SK-N-MC (cell line): ENCODE data around the gene ZC3H12A.

Source experiments
- DNase-seq: peaks from one replicate; pipeline ENCODE4 v3.0.0-alpha.2; 2011; ENCODE audit warnings: low read depth, low spot score
- H3K27ac ChIP-seq: fragments of 200-600 bp; sonication (generic); 2 replicates; pipeline ENCODE4 v1.5.1; 2016; ENCODE audit warnings: mixed run types
- H3K36me3 ChIP-seq: fragments of 200-600 bp; sonication (generic); 2 replicates; pipeline ENCODE4 v1.6.1; 2017; ENCODE audit warnings: antibody characterized with exemption, low read length, mixed read lengths; ENCODE audit not compliant: insufficient read depth
- H3K4me3 ChIP-seq: fragments of 200-600 bp; sonication (generic); 2 replicates; pipeline ENCODE4 v1.5.1; 2016
- H3K9ac ChIP-seq: fragments of 200-600 bp; sonication (generic); 2 replicates; pipeline ENCODE4 v1.8.0; 2017; ENCODE audit warnings: mixed run types, mixed read lengths; ENCODE audit not compliant: insufficient read length
- H3K9me3 ChIP-seq: fragments of 200-600 bp; sonication (generic); 2 replicates; pipeline ENCODE4 v1.6.1; 2017; ENCODE audit warnings: low read depth, mild to moderate bottlenecking, antibody characterized with exemption, low read length, moderate library complexity, mixed read lengths
- EZH2 ChIP-seq: fragments of 200-600 bp; sonication (generic); IDR thresholded peaks from one replicate; pipeline ENCODE4 v1.6.1; 2017; ENCODE audit warnings: antibody characterized with exemption
- FOXP2 ChIP-seq: optimal IDR thresholded peaks from 2 replicates; pipeline ENCODE3; 2011; ENCODE audit warnings: mild to moderate bottlenecking, moderate library complexity; ENCODE audit not compliant: insufficient read depth; ENCODE audit errors: extremely low read length, control extremely low read depth
- POLR2AphosphoS5 ChIP-seq: IDR thresholded peaks from 2 replicates; pipeline ENCODE4 v1.6.1; 2012; ENCODE audit warnings: mild to moderate bottlenecking, low read depth, low read length, borderline replicate concordance

The ZC3H12A gene

DNA sequence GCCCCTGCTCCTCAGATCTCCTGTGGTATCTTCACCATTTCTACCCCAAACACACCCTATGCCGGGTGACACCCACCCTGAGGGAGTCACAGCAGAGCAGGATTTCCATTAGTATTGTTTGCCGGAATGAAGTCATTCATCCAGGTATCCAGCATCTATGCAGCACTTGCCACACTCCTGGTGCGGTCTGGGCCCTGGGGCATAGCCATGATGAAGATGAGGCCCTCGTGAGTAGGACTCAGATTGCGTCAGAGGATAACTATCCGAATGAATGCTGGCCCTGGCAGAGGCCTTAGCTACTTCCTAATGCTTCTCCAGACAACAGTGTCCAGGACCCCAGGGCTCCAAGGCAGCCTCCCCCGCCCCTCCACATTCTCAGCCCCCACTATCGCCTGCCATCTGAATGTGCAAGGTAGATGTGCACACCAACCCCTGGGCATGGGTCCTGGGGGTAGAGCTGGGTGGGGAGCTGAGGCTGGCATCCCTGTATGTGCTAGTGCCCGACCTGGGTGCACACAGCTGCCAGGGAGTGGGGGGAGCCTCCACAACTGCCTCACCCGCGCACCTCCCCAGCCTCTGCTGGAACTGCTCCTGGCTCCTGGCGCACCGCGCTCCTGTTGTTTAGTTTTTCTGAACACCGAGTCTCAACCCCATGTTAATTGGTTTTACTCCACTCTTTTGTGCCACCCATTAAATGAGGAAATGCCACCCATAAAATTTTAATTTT lies 25.5 kb upstream of the ZC3H12A start:
- DNase-seq, result no peak
- Histone ChIP-seq H3K9ac (no peak overlapping the region), H3K9me3 (no peaks in the 10 kb centered on the region), H3K27ac (no peak overlapping the region), H3K4me3 (no peak overlapping the region), H3K36me3 (no peaks in the 10 kb centered on the region)
- TF ChIP-seq FOXP2, result no peak
- TF ChIP-seq EZH2, result no peak

DNA sequence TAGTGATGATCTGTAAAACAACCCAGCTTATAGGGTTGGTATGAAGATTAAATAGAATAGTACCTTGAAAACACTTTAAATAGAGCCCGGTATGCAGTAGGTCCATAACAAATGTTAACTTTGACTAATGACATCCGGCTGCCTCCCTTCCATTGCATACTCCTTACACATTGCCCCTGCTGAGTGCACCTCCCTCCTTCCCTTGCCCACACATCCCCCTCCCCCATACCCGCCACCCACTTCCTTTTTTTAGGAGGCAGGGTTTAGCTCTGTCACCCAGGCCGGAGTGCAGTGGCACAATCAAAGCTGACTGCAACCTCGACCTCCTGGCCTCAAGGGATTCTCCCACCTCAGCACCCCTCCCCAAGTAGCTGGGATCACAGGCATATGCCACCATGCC lies 24.4 kb upstream of the ZC3H12A start:
- Histone ChIP-seq H3K4me3 (no peak overlapping the region), H3K9ac (no peak overlapping the region), H3K9me3 (no peaks in the 10 kb centered on the region), H3K36me3 (no peaks in the 10 kb centered on the region), H3K27ac (no peak overlapping the region)
- no peak for TF ChIP-seq EZH2
- no peak for TF ChIP-seq POLR2AphosphoS5
- TF ChIP-seq FOXP2, result no peak
- DNase-seq, result no peak

DNA sequence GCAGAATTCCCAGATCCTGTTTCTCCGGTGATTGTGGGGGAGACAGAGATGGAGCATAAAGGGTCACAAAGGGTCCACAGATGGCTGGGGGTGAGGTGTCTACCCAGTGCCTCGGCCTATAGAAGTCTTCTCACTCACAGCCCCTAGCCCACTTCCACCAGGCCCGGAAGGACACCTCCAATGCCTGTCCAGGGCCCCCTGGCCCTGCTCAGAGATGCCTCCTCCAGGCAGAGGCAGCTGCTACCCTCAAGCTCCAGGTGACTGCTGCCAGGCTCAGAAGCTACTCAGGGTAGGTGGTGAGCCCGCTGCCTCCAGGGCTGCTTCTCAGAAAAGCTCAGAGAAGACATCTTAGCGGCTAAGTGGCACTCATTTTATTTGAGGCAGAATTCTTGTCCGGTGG lies 22.0 kb upstream of the ZC3H12A start:
- DNase-seq, result no peak
- Histone ChIP-seq H3K36me3 (no peaks in the 10 kb centered on the region), H3K4me3 (no peak overlapping the region), H3K9ac (no peak overlapping the region), H3K27ac (no peak overlapping the region), H3K9me3 (no peaks in the 10 kb centered on the region)
- no peak for TF ChIP-seq EZH2
- TF ChIP-seq POLR2AphosphoS5, result no peak
- TF ChIP-seq FOXP2, result no peak

DNA sequence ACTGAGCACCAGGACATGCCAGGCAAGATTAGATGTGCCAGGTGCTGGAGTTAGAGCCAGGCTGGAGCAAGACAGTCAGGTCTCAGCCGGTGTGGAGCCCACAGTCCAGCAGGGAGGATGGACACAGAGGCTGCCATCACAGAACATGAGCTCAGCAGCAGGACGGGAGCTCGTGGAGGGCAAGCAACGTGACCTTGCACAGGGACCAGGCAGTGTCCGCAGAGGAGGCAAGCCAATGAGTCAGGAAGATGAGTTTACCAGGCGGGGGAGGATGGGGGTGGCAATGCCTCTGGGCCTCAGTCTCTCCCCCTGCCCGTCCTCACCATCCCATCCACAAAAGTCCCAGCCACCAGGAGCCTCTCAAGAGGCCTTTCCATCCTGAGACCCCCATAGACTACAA lies 20.7 kb upstream of the ZC3H12A start:
- TF ChIP-seq EZH2 (no peak), FOXP2 (no peak)
- no peak overlapping the region for H3K9ac ChIP-seq
- H3K36me3 ChIP-seq, result no peaks in the 10 kb centered on the region
- H3K4me3 ChIP-seq, result no peak overlapping the region
- H3K27ac ChIP-seq, result no peak overlapping the region
- no peaks in the 10 kb centered on the region for H3K9me3 ChIP-seq
- no peak for DNase-seq

DNA sequence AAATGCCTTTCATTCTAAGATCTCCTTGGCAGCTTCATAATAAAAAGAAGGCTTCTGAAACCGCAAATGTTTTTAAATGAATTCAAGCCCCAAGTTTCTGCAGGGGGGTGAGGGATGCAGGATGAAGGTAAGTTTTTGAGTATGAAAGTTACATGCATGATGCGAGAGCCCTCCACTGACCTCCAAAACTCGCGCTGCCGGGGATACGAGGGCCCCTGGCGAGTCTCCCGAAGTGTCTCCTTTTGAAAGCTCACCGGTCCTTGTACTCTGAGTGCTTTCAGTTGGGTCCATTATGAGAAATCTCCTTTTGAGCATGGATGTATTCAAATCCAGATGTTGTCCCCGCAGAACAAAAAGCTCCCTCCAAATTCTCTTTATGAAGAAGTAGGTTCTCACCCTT lies 18.9 kb upstream of the ZC3H12A start:
- TF ChIP-seq FOXP2 (no peak), POLR2AphosphoS5 (no peak)

DNA sequence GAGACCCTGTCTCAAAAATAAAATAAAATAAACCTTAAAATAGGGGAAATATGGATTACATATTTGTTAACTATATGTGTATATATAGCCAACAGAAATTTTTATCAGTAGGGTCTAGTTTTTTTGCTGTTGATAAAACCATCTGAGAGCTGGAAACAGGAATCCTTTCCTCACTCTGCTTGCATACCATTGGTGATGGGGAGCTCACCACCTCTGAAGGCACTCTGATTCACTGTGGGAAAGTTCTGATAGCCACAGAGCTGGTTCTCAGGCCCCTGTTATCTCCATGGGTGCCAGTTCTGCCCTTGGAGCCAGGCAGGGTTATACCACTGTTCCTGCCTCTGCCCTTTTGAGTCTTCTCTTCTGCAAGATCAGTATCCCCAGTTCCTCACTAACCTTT lies 17.8 kb upstream of the ZC3H12A start:
- Histone ChIP-seq H3K9ac (no peak overlapping the region), H3K27ac (no peak overlapping the region), H3K36me3 (no peaks in the 10 kb centered on the region)

More for the DNA sequence above, 18.9 kb upstream of the ZC3H12A start:
- Histone ChIP-seq H3K4me3 (no peak overlapping the region), H3K36me3 (no peaks in the 10 kb centered on the region), H3K9me3 (no peaks in the 10 kb centered on the region), H3K27ac (no peak overlapping the region), H3K9ac (no peak overlapping the region)
- no peak for DNase-seq

DNA sequence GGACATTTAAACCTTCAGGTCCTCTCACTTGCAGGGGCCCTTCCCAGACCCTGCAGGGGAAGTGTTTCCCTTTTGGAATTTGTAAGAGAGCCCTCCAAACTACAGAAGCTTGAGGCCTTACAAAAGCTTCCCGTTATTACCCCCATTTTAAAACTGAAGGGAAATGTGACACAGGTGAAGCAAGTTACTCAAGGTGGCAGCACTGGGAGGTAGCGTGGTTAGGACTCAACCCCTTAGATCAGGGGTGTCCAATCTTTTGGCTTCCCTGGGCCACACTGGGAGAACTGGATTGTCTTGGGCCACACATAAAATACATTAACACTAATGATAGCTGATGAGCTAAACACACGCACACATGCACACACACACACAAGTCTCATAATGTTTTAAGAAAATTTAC lies 15.8 kb upstream of the ZC3H12A start:
- Histone ChIP-seq H3K27ac (no peak overlapping the region), H3K36me3 (no peaks in the 10 kb centered on the region), H3K4me3 (no peak overlapping the region), H3K9ac (no peak overlapping the region), H3K9me3 (no peaks in the 10 kb centered on the region)
- no peak for DNase-seq
- TF ChIP-seq POLR2AphosphoS5 (no peak), FOXP2 (no peak), EZH2 (no peak)

More for the DNA sequence above, 17.8 kb upstream of the ZC3H12A start:
- no peak for TF ChIP-seq POLR2AphosphoS5
- no peak for TF ChIP-seq FOXP2
- TF ChIP-seq EZH2, result no peak
- Histone ChIP-seq H3K9me3 (no peaks in the 10 kb centered on the region), H3K4me3 (no peak overlapping the region)
- DNase-seq, result no peak

DNA sequence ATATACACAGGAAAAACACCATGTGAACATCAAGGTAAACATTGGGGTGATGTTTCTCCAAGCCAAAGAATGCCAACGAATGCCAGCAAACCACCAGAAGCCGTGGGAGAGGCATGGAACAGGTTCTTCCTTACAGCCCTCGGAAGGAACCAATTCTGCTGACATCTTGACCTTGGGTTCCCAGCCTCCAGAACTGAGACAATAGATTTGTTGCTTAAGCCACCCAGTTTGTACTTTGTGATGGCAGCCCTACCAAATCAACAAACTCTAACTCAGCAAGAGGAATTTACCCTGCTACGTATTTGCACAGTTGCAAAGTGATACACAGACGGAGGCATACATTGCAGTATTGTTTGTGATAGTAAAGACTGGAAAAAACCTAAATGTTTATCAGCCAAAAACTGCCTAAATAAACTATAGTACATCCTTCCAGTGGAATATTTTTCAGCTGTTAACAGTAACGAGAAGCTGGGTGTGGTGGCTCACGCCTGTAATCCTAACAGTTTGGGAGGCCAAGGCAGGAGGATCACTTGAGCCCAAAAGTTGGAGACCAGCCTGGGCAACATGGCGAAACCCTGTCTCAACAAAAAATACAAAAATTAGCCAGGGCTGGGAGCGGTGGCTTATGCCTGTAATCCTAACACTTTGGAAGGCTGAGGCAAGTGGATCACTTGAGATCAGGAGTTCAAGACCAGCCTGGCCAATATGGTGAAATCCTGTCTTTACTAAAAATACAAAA lies 12.5 kb upstream of the ZC3H12A start:
- no peak for TF ChIP-seq FOXP2
- no peak for TF ChIP-seq EZH2
- no peak for TF ChIP-seq POLR2AphosphoS5
- Histone ChIP-seq H3K27ac (no peak overlapping the region), H3K36me3 (no peaks in the 10 kb centered on the region), H3K4me3 (no peak overlapping the region), H3K9me3 (no peaks in the 10 kb centered on the region), H3K9ac (no peak overlapping the region)
- DNase-seq, result no peak

DNA sequence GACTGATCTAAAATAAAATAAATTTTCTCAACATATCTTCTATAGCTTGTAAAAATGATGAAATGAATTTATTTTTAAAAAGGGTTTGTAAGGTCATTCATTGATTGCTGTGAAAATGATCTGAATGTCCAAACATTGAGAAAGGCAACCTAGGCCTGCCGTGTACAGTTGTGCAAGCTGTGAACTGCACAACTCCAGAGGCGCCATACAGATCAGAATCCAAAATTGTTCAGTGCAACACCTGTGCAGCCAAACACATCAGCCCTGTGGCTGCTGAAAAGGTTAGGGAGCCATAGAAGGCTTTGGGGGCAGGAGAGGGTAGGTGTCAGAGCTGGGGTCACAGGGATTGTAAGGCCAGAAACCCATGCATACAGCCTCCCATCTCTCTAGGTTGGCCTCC lies 9.9 kb upstream of the ZC3H12A start:
- TF ChIP-seq EZH2, result no peak
- TF ChIP-seq POLR2AphosphoS5, result no peak
- TF ChIP-seq FOXP2, result no peak

More for the DNA sequence above, 9.9 kb upstream of the ZC3H12A start:
- DNase-seq, result no peak
- no peak overlapping the region for H3K4me3 ChIP-seq
- no peaks in the 10 kb centered on the region for H3K9me3 ChIP-seq
- H3K27ac ChIP-seq, result no peak overlapping the region
- no peaks in the 10 kb centered on the region for H3K36me3 ChIP-seq
- no peak overlapping the region for H3K9ac ChIP-seq
